WTC11 (cell line): ENCODE measurements around the gene NHSL1. TPM values are rescaled to one million over a fixed set of nuclear protein-coding genes. Genes with fewer than 3 reads are reported as not detected.

Experiments used
- ATAC-seq: fragments of 200-7000 bp; cut with Tn5 transposase; 2 replicates; pipeline ENCODE4 v1.10.0; 2021; ENCODE audit warnings: mild to moderate bottlenecking, moderate library complexity
- CTCF ChIA-PET: fragments of 300-600 bp; sonication (Branson Sonifier 250); formaldehyde crosslinking; loops from one replicate; lab custom pipeline; 2021; ENCODE audit warnings: antibody characterized with exemption; lab: Charles Lee
- POLR2A ChIA-PET: fragments of 350-600 bp; sonication (Branson Sonifier 250); formaldehyde crosslinking; loops from one replicate; lab custom pipeline; 2021; ENCODE audit warnings: antibody characterized with exemption; lab: Charles Lee
- DNase-seq: peaks from one replicate; pipeline ENCODE4 v3.0.0; 2021; ENCODE audit warnings: low spot score
- H3K27ac Mint-ChIP-seq: 2 replicates; pipeline ENCODE4 v1.8.0; 2021; ENCODE audit warnings: mixed read lengths
- H3K27me3 Mint-ChIP-seq: 2 replicates; pipeline ENCODE4 v1.8.0; 2021; ENCODE audit warnings: low read depth, mild to moderate bottlenecking, moderate library complexity, mixed read lengths
- H3K36me3 Mint-ChIP-seq: 2 replicates; pipeline ENCODE4 v1.8.0; 2021; ENCODE audit warnings: mixed read lengths
- H3K4me1 Mint-ChIP-seq: 2 replicates; pipeline ENCODE4 v1.8.0; 2022; ENCODE audit warnings: mixed read lengths
- H3K4me3 Mint-ChIP-seq: 2 replicates; pipeline ENCODE4 v1.8.0; 2021; ENCODE audit warnings: mild to moderate bottlenecking, moderate library complexity, mixed read lengths
- H3K9me3 Mint-ChIP-seq: 2 replicates; pipeline ENCODE4 v1.8.0; 2021; ENCODE audit warnings: mixed read lengths
- AFF4 ChIP-seq: sonication (generic); formaldehyde crosslinking; IDR thresholded peaks from 2 replicates; pipeline ENCODE4 v1.8.1; 2023; ENCODE audit warnings: mild to moderate bottlenecking, missing genetic modification reagents, borderline replicate concordance
- E2F4 ChIP-seq: sonication (generic); formaldehyde crosslinking; IDR thresholded peaks from 2 replicates; pipeline ENCODE4 v1.8.1; 2022; ENCODE audit warnings: low read depth, mild to moderate bottlenecking, moderate library complexity, missing genetic modification reagents, borderline replicate concordance
- FOXK1 ChIP-seq: sonication (generic); formaldehyde crosslinking; IDR thresholded peaks from 2 replicates; pipeline ENCODE4 v1.8.0; 2022; ENCODE audit warnings: mild to moderate bottlenecking, moderate library complexity, missing genetic modification reagents
- GABPB1 ChIP-seq: sonication (generic); formaldehyde crosslinking; IDR thresholded peaks from 2 replicates; pipeline ENCODE4 v1.8.1; 2023; ENCODE audit warnings: mild to moderate bottlenecking, missing genetic modification reagents
- JUN ChIP-seq: sonication (generic); formaldehyde crosslinking; IDR thresholded peaks from 2 replicates; pipeline ENCODE4 v1.8.0; 2023; ENCODE audit warnings: mild to moderate bottlenecking, missing genetic modification reagents
- MXD4 ChIP-seq: fragments of 250-450 bp; sonication (Bioruptor Pico); IDR thresholded peaks from 2 replicates; pipeline ENCODE4 v1.8.0; 2021; ENCODE audit warnings: mild to moderate bottlenecking, moderate library complexity, borderline replicate concordance
- MYBL2 ChIP-seq: sonication (generic); formaldehyde crosslinking; IDR thresholded peaks from 2 replicates; pipeline ENCODE4 v1.8.1; 2023; ENCODE audit warnings: mild to moderate bottlenecking, moderate library complexity, missing genetic modification reagents
- OVOL2 ChIP-seq: fragments of 250-450 bp; sonication (Bioruptor Pico); IDR thresholded peaks from 2 replicates; pipeline ENCODE4 v1.9.0; 2021; ENCODE audit warnings: mild to moderate bottlenecking, borderline replicate concordance
- PREB ChIP-seq: sonication (generic); formaldehyde crosslinking; IDR thresholded peaks from 2 replicates; pipeline ENCODE4 v1.8.1; 2022; ENCODE audit warnings: mild to moderate bottlenecking, missing genetic modification reagents, moderate library complexity, borderline replicate concordance
- SP1 ChIP-seq: sonication (generic); formaldehyde crosslinking; conservative IDR thresholded peaks from 2 replicates; pipeline ENCODE4 v1.8.1; 2022; ENCODE audit warnings: missing genetic modification reagents
- STAT6 ChIP-seq: sonication (generic); formaldehyde crosslinking; conservative IDR thresholded peaks from 2 replicates; pipeline ENCODE4 v1.8.1; 2023; ENCODE audit warnings: mild to moderate bottlenecking, low read depth, missing genetic modification reagents, moderate library complexity
- ZBTB21 ChIP-seq: sonication (generic); formaldehyde crosslinking; IDR thresholded peaks from 2 replicates; pipeline ENCODE4 v1.8.1; 2023; ENCODE audit warnings: mild to moderate bottlenecking, missing genetic modification reagents, borderline replicate concordance
- total RNA-seq: library from RNA; stranded (reverse); gene quantifications from 3 replicates; pipeline ENCODE4 v1.2.3, GENCODE V29; 2021

Gene NHSL1
- total RNA-seq, 1 experiment from 2014 or later: 31.1 TPM

- no peaks in the 10 kb centered on the region for H3K9me3 Mint-ChIP-seq
- no peak overlapping the region for H3K27ac Mint-ChIP-seq
- CTCF ChIA-PET: interaction anchor here (2.1 kb wide), 1 partner anchor 10 kb away, joined by 6 read pairs; no protein-coding TSS in a partner anchor
- H3K27me3 Mint-ChIP-seq: peaks cover 6% of the 10 kb centered on the region
- H3K36me3 Mint-ChIP-seq: peaks cover 32% of the 10 kb centered on the region
- DNase-seq (no peak), ATAC-seq (no peak)
- peaks cover 14% of the 10 kb centered on the region for H3K4me1 Mint-ChIP-seq
- TF ChIP-seq OVOL2 (CRISPR knock-in tag): no peak
- POLR2A ChIA-PET: no interaction called here
- H3K4me3 Mint-ChIP-seq: no peak overlapping the region; the same call in 1 of the 2 replicates
Observed at GRCh38 chr6:138405816-138406413, 93.4 kb downstream of the NHSL1 start.

GRCh38 chr6:138404666-138405337 is 94.5 kb downstream of the NHSL1 start:
- TF ChIP-seq MYBL2 (CRISPR knock-in tag) (0 out of 2 replicates have a peak, but pooled peaks have one; percentile 5), PREB (CRISPR knock-in tag) (no peak), AFF4 (CRISPR knock-in tag) (0 out of 2 replicates have a peak, but pooled peaks have one; percentile 58), ZBTB21 (CRISPR knock-in tag) (no peak)
- peaks cover 28% of the 10 kb centered on the region for H3K36me3 Mint-ChIP-seq
- ATAC-seq (peak; percentile 4), DNase-seq (peak; percentile 38)
- H3K9me3 Mint-ChIP-seq: no peaks in the 10 kb centered on the region
- CTCF ChIA-PET: interaction anchor here (0.5 to 3.8 kb wide), 24 partner anchors 11 to 369 kb away, joined by 3 to 33 read pairs (median 4); partner anchors contain the start of gene CCDC28A
- H3K4me3 Mint-ChIP-seq: peak overlapping the region; percentile 85
- peaks cover 14% of the 10 kb centered on the region for H3K4me1 Mint-ChIP-seq
- H3K27me3 Mint-ChIP-seq: peaks cover 6% of the 10 kb centered on the region
- no peak overlapping the region; the same call in 1 of the 2 replicates for H3K27ac Mint-ChIP-seq
- POLR2A ChIA-PET: interaction anchor here (0.5 to 1.5 kb wide), 5 partner anchors 75 to 434 kb away, joined by 3 to 4 read pairs (median 3); partner anchors contain the start of genes ARFGEF3 and PERP

GRCh38 chr6:138403801-138404665 is 95.3 kb downstream of the NHSL1 start, which contains the start of gene HEBP2:
Gene HEBP2, plus strand, starts transcription at chr6:138404223. Its CDS starts 273 bp downstream, at chr6:138404496.
- no peaks in the 10 kb centered on the region for H3K9me3 Mint-ChIP-seq
- peak within 1 kb of the TSS; percentile 32; the same call in 1 of the 2 replicates for H3K27ac Mint-ChIP-seq
- DNase-seq (peak; percentile 98), ATAC-seq (peak; percentile 93)
- H3K4me3 Mint-ChIP-seq: peak within 1 kb of the TSS; percentile 85
- H3K27me3 Mint-ChIP-seq: peaks cover 6% of the 10 kb centered on the region
- CTCF ChIA-PET: interaction anchor here (0.9 to 3.8 kb wide), 24 partner anchors 12 to 370 kb away, joined by 3 to 33 read pairs (median 4); partner anchors contain the start of gene CCDC28A
- peaks cover 17% of the 10 kb centered on the region for H3K4me1 Mint-ChIP-seq
- H3K36me3 Mint-ChIP-seq: peaks cover 22% of the 10 kb centered on the region
- POLR2A ChIA-PET: interaction anchor here (0.5 to 1.5 kb wide), 5 partner anchors 74 to 435 kb away, joined by 3 to 4 read pairs (median 3); partner anchors contain the start of genes ARFGEF3 and PERP
- TF ChIP-seq GABPB1 (CRISPR knock-in tag) (peak; percentile 87), AFF4 (CRISPR knock-in tag) (no peak), STAT6 (no peak), JUN (no peak), FOXK1 (CRISPR knock-in tag) (peak; percentile 66), MXD4 (no peak), E2F4 (no peak; the same call in 1 of the 2 replicates), SP1 (peak; percentile 82)
